Measurements from ENCODE around the gene OR6J1.

GRCh38 chr14:22691171-22691570 lies 47.0 kb upstream of the OR6J1 start:
- TF ChIP-seq POLR2AphosphoS5 (IDR thresholded peaks at IDR 0.05; ENCODE audit: low read depth, low read length) (no peak), CTCF (IDR thresholded peaks at IDR 0.05) (no peak), JUND (IDR thresholded peaks at IDR 0.05) (no peak), YY1 (IDR thresholded peaks at IDR 0.05; ENCODE audit: low read depth) (no peak), EZH2phosphoT487 (IDR thresholded peaks at IDR 0.05; ENCODE audit: borderline replicate concordance, low read depth) (no peak), SIN3A (IDR thresholded peaks at IDR 0.05; ENCODE audit: borderline replicate concordance, low read depth, low read length) (no peak), EP300 (IDR thresholded peaks at IDR 0.05; ENCODE audit: borderline replicate concordance in 1 of 2, low read depth in 1 of 2, low read length in 1 of 2) (no peak), GATA2 (CRISPR knock-in tag; IDR thresholded peaks at IDR 0.05) (no peak), RFX5 (IDR thresholded peaks at IDR 0.05; ENCODE audit: low read length) (no peak), RXRA (IDR thresholded peaks at IDR 0.05; ENCODE audit: borderline replicate concordance, low read depth) (no peak), TEAD4 (IDR thresholded peaks at IDR 0.05; ENCODE audit: borderline replicate concordance, insufficient read depth) (no peak), FOXM1 (IDR thresholded peaks at IDR 0.05; ENCODE audit: low read depth) (no peak)
- TF ChIP-seq, protein P1, sequence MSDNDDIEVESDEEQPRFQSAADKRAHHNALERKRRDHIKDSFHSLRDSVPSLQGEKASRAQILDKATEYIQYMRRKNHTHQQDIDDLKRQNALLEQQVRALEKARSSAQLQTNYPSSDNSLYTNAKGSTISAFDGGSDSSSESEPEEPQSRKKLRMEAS (IDR thresholded peaks at IDR 0.05; ENCODE audit: low read depth), result no peak

Data from SK-N-SH (cell line).